Endodermal cell (in vitro differentiated cells): ENCODE measurements around the gene CLEC16A. TPM values are rescaled to one million over a fixed set of nuclear protein-coding genes. Genes with fewer than 3 reads are reported as not detected.

Source experiments
- DNase-seq: peaks from one replicate; pipeline ENCODE4 v3.0.0-alpha.2; 2017
- H3K27ac ChIP-seq: 2 replicates; pipeline ENCODE4 v1.5.1; 2013; ENCODE audit warnings: mild to moderate bottlenecking, low read depth, low read length, moderate library complexity
- H3K27me3 ChIP-seq: 2 replicates; pipeline ENCODE4 v1.6.1; 2013; ENCODE audit warnings: mild to moderate bottlenecking, low read length, moderate library complexity; ENCODE audit not compliant: insufficient read depth, control insufficient read depth, poor library complexity, severe bottlenecking
- H3K36me3 ChIP-seq: 2 replicates; pipeline ENCODE4 v1.7.0; 2013; ENCODE audit warnings: mild to moderate bottlenecking, low read length, moderate library complexity; ENCODE audit not compliant: control insufficient read depth, insufficient read depth
- H3K4me1 ChIP-seq: one replicate; pipeline ENCODE4 v1.7.0; 2013; ENCODE audit warnings: low read length; ENCODE audit not compliant: control insufficient read depth, insufficient read depth
- H3K4me3 ChIP-seq: 2 replicates; pipeline ENCODE4 v1.5.1; 2013; ENCODE audit warnings: mild to moderate bottlenecking, low read length, moderate library complexity
- H3K9ac ChIP-seq: 2 replicates; pipeline ENCODE4 v1.6.1; 2013; ENCODE audit warnings: mild to moderate bottlenecking, low read length, moderate library complexity; ENCODE audit not compliant: poor library complexity, severe bottlenecking; ENCODE audit errors: extremely low read depth
- H3K9me3 ChIP-seq: 2 replicates; pipeline ENCODE4 v1.6.1; 2013; ENCODE audit warnings: mild to moderate bottlenecking, low read length, moderate library complexity; ENCODE audit not compliant: control insufficient read depth
- H3K27ac Mint-ChIP-seq: 2 replicates; pipeline ENCODE4 v1.8.0; 2020; ENCODE audit warnings: mixed read lengths
- H3K27me3 Mint-ChIP-seq: 2 replicates; pipeline ENCODE4 v1.8.0; 2021; ENCODE audit warnings: mild to moderate bottlenecking, mixed read lengths; ENCODE audit not compliant: insufficient read depth
- H3K36me3 Mint-ChIP-seq: 2 replicates; pipeline ENCODE4 v1.8.0; 2020; ENCODE audit warnings: low read depth, mixed read lengths
- H3K4me1 Mint-ChIP-seq: 2 replicates; pipeline ENCODE4 v1.8.0; 2020; ENCODE audit warnings: mixed read lengths
- H3K4me3 Mint-ChIP-seq: 2 replicates; pipeline ENCODE4 v1.8.0; 2020; ENCODE audit warnings: mild to moderate bottlenecking, moderate library complexity, mixed read lengths
- H3K9me3 Mint-ChIP-seq: 2 replicates; pipeline ENCODE4 v1.8.0; 2020; ENCODE audit warnings: mild to moderate bottlenecking, mixed read lengths
- WGBS, 2 experiments: methylation state at CpG; one replicate each; pipeline versions ENCODE4 v1.1.5 to v1.1.7; 2013; ENCODE audit warnings: missing lambda C conversion rate in 2 of 2, mixed read lengths in 1 of 2; ENCODE audit not compliant: insufficient coverage in 1 of 2, insufficient read length in 1 of 2; 5-methylcytosine and 5-hydroxymethylcytosine counted together
- total RNA-seq, 2 donors: library from RNA; stranded (reverse); fragmentation: NEBNext Ultra II Directional in 1 of 2; extraction: Animal tissue kit (Norgen Biotek cat#: 25700) in 1 of 2; gene quantifications; 2 replicates in 1 of 2; 3 replicates in 1 of 2; pipeline ENCODE4 v1.2.1, GENCODE V29; 2021
- TF ChIP-seq, protein P1 (sequence below): fragments of 200-600 bp; sonication (generic); conservative IDR thresholded peaks from 2 replicates; pipeline ENCODE4 v1.5.0; 2021; ENCODE audit warnings: antibody characterized with exemption, mild to moderate bottlenecking

Gene CLEC16A
- total RNA-seq, 2 donors from 2014 or later, result 19.5 to 28.3 TPM

DNA sequence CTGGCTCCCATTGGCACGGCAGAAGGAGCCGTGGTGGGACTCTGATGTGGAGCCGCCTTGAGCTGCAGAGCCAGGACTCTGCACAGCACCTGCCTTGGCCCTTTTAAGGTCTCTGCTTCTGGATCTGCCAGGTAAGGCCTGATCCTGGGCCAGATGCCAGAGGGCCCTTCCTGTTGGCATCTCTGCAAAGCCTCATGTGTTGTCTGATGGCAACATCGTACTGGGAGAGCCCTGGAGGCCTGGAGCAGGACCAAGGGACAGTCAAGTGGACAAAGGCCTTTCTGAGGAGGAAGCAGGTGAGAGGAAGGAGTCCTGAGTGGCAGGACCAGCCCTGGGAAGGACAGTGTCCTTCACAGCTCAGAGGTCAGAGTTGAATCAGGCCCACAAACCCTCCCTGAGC, 285.5 kb downstream of the CLEC16A start:
- no peak overlapping the region for H3K27ac Mint-ChIP-seq
- H3K36me3 Mint-ChIP-seq, result no peaks in the 10 kb centered on the region
- H3K4me3 Mint-ChIP-seq, result no peak overlapping the region
- no peaks in the 10 kb centered on the region for H3K36me3 ChIP-seq
- H3K27ac ChIP-seq, result no peak overlapping the region
- H3K4me3 ChIP-seq, result no peak overlapping the region
- H3K9me3 Mint-ChIP-seq, result no peaks in the 10 kb centered on the region
- no peaks in the 10 kb centered on the region for H3K4me1 ChIP-seq
- 93 to 100% methylated on average over 3 to 4 of the region's 4 CpGs for WGBS, 2 experiments
- H3K27me3 Mint-ChIP-seq, result peaks cover 2% of the 10 kb centered on the region
- no peak overlapping the region for H3K9ac ChIP-seq
- DNase-seq, result no peak
- TF ChIP-seq, protein P1, sequence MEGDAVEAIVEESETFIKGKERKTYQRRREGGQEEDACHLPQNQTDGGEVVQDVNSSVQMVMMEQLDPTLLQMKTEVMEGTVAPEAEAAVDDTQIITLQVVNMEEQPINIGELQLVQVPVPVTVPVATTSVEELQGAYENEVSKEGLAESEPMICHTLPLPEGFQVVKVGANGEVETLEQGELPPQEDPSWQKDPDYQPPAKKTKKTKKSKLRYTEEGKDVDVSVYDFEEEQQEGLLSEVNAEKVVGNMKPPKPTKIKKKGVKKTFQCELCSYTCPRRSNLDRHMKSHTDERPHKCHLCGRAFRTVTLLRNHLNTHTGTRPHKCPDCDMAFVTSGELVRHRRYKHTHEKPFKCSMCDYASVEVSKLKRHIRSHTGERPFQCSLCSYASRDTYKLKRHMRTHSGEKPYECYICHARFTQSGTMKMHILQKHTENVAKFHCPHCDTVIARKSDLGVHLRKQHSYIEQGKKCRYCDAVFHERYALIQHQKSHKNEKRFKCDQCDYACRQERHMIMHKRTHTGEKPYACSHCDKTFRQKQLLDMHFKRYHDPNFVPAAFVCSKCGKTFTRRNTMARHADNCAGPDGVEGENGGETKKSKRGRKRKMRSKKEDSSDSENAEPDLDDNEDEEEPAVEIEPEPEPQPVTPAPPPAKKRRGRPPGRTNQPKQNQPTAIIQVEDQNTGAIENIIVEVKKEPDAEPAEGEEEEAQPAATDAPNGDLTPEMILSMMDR, result no peak
- H3K27me3 ChIP-seq, result no peaks in the 10 kb centered on the region
- H3K4me1 Mint-ChIP-seq, result no peaks in the 10 kb centered on the region
- no peaks in the 10 kb centered on the region for H3K9me3 ChIP-seq

DNA sequence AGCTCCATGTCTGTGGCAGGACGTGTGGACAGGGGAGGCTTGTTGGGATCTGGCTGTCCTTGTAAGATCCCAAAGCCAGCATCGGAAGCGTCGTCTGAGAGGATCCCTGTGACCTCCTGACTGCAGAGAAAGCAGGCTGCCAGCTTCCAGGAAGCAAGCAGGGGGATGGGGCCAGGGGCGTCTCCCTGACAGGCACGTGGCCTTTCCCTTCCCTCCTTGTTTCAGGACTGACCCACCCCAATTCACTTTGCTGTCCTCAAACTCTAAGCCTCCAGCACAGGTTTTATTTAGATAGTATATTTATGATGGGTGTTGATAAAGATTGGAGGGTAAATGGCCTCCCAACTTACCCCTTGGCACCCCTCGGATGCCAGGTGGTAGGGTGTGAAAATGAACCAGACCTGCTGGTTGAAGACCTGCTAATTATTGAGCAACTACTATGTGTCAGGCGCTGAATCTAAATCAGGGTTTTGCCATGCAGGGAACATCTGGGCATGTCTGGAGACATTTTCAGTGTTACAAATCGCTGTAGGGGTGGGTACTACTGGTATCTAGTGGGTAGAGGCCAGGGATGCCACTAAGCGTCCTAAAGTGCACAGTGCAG, 287.1 kb downstream of the CLEC16A start:
- TF ChIP-seq, protein P1, result no peak
- H3K36me3 ChIP-seq, result no peaks in the 10 kb centered on the region
- no peak for DNase-seq
- no peak overlapping the region for H3K27ac ChIP-seq
- Mint-ChIP-seq H3K4me1 (no peaks in the 10 kb centered on the region), H3K27me3 (no peaks in the 10 kb centered on the region), H3K27ac (no peak overlapping the region), H3K4me3 (no peak overlapping the region), H3K36me3 (no peaks in the 10 kb centered on the region), H3K9me3 (no peaks in the 10 kb centered on the region)
- no peak overlapping the region for H3K9ac ChIP-seq
- 70 to 80% methylated on average over 6 to 10 of the region's 10 CpGs for WGBS, 2 experiments
- no peak overlapping the region for H3K4me3 ChIP-seq
- H3K4me1 ChIP-seq, result no peaks in the 10 kb centered on the region
- no peaks in the 10 kb centered on the region for H3K9me3 ChIP-seq
- no peaks in the 10 kb centered on the region for H3K27me3 ChIP-seq

Other genes starting within 250 kb of the CLEC16A start
- gene TEKT5, start 249.6 kb upstream of the CLEC16A start, total RNA-seq, result under 1 TPM in 1 of 2 donors, not detected in 1; 0.31 TPM
- 10 to 100 TPM; 22.4 to 26.3 TPM for gene NUBP1, start 200.7 kb upstream of the CLEC16A start, total RNA-seq
- 10 to 100 TPM in 1 of 2 donors, 1 to 10 TPM in 1; 7.6 to 13.6 TPM for gene TVP23A, start 125.8 kb upstream of the CLEC16A start, total RNA-seq
- gene CIITA, start 67.4 kb upstream of the CLEC16A start, total RNA-seq, result under 1 TPM in 1 of 2 donors, not detected in 1; 0.26 TPM
- 10 to 100 TPM; 31.5 to 32.0 TPM for gene DEXI, start 2.1 kb upstream of the CLEC16A start, total RNA-seq